ENCODE results near the gene SUN2. TPM values are rescaled to one million over a fixed set of nuclear protein-coding genes. Genes with fewer than 3 reads are reported as not detected.

SUN2 gene
- total and polyA plus RNA-seq, 2 of the 13 experiments (the other 11 are each of a cell fraction or from before 2014, with no cell fraction given) = 45.6 to 56.6 TPM

DNA sequence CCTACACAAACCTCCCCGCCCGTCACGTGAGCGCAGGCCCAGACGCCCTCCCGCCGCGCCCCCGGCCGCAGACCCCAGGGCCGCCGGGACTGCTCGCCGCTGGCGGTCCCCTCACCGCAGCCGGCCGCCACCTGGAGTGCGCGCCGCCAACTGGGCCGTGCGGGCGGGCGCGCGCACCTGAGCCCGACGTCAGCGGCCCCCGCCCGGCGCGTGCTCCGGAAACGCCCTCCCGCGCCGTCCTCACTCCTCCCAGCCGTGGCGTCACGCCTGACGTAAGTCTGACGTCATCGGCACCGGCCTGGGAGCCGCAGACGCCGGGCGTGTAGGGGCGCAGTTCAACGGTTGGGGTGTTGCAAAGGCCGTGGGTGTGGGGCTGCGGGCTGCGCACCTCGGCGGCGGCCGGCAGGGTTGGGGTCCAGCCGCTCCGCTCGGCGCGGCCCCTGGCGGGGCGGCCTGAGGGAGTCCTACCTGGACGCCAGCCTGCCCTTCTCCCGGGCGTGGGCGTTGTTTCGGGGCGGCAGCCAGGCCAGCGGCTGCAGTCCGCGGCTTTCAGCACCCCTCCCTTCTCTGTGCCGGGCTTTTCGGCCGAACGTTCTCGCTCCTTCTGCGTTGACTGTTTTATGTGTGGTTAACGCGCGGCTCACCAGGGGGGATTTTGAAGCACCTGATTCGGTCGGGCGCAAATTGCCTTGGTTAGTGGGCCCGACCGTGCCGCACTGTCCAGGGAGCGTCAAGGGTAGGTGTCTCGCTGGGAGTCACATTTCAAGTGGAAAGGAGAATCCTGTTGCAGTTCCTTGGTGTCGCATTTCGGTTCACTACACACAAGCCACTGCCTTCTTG lies 54.8 kb downstream of the SUN2 start, which contains the start of gene JOSD1 (continued):
- TF ChIP-seq AKNA (CRISPR knock-in tag; IDR thresholded peaks at IDR 0.05; ENCODE audit: borderline replicate concordance) (no peak), ZBTB25 (CRISPR knock-in tag; IDR thresholded peaks at IDR 0.05) (peak; percentile 79; the same call in 1 of the 2 replicates), ZNF7 (CRISPR knock-in tag; IDR thresholded peaks at IDR 0.05) (no peak), SKI (IDR thresholded peaks at IDR 0.05; ENCODE audit: partially characterized antibody) (peak; percentile 62), RBAK (CRISPR knock-in tag; IDR thresholded peaks at IDR 0.05) (no peak), ZNF232 (CRISPR knock-in tag; IDR thresholded peaks at IDR 0.05; ENCODE audit: borderline replicate concordance) (0 out of 2 replicates have a peak, but pooled peaks have one; percentile 51), BRD4 (CRISPR knock-in tag; IDR thresholded peaks at IDR 0.05) (no peak; the same call in none of the 2 replicates), RNF2 (conservative IDR thresholded peaks at IDR 0.05; ENCODE audit: low read depth) (0 out of 2 replicates have a peak, but pooled peaks have one; percentile 24), ATRX (CRISPR knock-in tag; IDR thresholded peaks at IDR 0.05; ENCODE audit: borderline replicate concordance) (no peak), AGO2 (optimal IDR thresholded peaks at IDR 0.05; ENCODE audit: low read depth, low read length) (peak; percentile 65), ATF3 (CRISPR knock-in tag; IDR thresholded peaks at IDR 0.05) (peak; percentile 92), ZNF44 (CRISPR knock-in tag; IDR thresholded peaks at IDR 0.05) (no peak), ZNF639 (CRISPR knock-in tag; conservative IDR thresholded peaks at IDR 0.05) (no peak), ZSCAN12 (CRISPR knock-in tag; IDR thresholded peaks at IDR 0.05) (no peak; the same call in 1 of the 2 replicates), TOPORS (CRISPR knock-in tag; IDR thresholded peaks at IDR 0.05) (peak; percentile 94), AGO1 (IDR thresholded peaks at IDR 0.05; ENCODE audit: low read depth, low read length, poor library complexity, severe bottlenecking) (peak; percentile 58), ZNF275 (CRISPR knock-in tag; IDR thresholded peaks at IDR 0.05; ENCODE audit: borderline replicate concordance) (no peak), SMARCC2 (IDR thresholded peaks at IDR 0.05) (peak; percentile 75; the same call in 1 of the 2 replicates)
- TF ChIP-seq, protein P1, sequence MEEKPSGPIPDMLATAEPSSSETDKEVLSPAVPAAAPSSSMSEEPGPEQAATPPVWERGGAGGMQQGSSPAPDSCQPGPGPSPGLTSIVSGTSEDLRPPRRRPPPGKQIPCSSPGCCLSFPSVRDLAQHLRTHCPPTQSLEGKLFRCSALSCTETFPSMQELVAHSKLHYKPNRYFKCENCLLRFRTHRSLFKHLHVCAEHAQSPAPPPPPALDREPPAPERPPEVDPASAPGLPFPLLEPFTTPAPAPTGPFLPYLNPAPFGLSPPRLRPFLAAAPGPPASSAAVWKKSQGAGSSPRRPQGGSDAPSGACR (CRISPR knock-in tag; IDR thresholded peaks at IDR 0.05) = 0 out of 2 replicates have a peak, but pooled peaks have one; percentile 23

All from HepG2 (cell line).